GM12872 (cell line): ENCODE results near the gene ZNF106.

Experiments
- TF ChIP-seq, protein P1 (sequence below): IDR thresholded peaks from 3 replicates; pipeline ENCODE4 v1.5.1; 2011; ENCODE audit warnings: low read depth, mild to moderate bottlenecking, low read length, moderate library complexity; ENCODE audit not compliant: insufficient read depth

ZNF106 gene

DNA sequence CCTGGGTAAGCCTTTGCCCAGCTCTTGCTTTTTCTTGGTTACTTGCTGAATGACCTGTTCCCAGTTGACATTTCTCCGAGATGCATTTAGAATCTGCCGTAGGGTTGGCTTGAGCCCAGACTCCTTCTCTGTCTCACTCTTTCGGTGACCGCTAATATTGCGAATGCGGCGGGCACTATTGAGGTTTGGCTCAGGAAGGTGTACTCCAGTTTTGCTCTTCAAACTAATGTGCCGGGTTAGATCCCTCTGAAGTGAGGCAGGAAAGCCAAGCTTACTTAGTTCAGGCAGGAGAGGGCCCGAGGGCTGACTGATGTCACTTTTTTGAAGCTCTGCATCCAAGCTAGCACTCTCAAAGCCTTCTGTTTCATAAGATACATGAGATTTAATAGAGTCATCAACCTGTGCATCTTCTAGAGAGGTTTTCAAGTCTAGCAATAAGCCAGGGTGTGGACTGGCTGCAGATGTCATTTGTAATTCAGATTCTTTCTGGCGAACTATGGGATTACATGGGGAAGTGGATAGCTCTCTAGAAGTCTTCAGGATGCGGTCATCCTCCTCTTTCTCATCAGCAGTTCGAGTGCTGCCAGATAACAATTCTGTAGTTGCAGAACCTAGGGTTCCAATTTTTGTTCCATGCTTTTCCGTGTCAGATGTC is 41.0 kb downstream of the ZNF106 start:
- TF ChIP-seq, protein P1, sequence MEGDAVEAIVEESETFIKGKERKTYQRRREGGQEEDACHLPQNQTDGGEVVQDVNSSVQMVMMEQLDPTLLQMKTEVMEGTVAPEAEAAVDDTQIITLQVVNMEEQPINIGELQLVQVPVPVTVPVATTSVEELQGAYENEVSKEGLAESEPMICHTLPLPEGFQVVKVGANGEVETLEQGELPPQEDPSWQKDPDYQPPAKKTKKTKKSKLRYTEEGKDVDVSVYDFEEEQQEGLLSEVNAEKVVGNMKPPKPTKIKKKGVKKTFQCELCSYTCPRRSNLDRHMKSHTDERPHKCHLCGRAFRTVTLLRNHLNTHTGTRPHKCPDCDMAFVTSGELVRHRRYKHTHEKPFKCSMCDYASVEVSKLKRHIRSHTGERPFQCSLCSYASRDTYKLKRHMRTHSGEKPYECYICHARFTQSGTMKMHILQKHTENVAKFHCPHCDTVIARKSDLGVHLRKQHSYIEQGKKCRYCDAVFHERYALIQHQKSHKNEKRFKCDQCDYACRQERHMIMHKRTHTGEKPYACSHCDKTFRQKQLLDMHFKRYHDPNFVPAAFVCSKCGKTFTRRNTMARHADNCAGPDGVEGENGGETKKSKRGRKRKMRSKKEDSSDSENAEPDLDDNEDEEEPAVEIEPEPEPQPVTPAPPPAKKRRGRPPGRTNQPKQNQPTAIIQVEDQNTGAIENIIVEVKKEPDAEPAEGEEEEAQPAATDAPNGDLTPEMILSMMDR: no peak

DNA sequence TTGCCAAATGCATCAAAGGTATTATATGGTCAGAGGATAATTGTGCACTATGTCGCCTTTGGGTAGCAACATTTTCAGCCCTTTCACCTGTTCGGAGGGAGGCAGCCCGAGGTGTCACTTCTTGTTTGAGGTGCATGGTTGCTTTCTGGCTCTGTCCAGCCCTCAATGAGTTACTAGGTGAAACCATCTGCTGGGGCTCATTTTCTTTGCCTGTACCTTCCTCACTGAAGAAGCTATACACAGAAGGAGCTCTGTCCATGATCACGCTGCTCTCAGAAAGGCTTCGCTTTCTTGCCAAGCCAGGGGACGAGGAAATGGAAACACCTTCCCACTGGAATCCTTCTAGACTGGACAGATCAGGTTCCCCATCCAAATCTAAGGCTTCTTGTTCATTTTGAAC is 42.7 kb downstream of the ZNF106 start:
- TF ChIP-seq, protein P1: no peak

DNA sequence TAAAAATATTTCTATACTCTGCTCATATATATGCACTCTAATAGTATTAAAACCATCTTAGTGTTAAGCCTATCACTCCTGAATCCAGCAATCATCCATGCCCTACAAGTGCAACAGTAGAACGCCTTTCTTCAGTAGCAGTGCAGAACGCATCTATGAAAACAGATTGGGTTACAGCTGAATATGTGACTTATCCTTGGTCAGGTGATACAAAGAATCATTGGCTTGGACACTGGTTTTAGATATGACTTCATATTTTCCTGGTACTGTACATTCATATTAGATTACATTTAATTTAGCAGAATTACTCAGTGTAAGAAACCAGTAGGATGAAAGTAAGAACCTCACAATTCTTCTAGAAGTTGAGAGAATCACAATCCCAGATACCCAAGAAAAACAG is 43.3 kb downstream of the ZNF106 start:
- TF ChIP-seq, protein P1: no peak

DNA sequence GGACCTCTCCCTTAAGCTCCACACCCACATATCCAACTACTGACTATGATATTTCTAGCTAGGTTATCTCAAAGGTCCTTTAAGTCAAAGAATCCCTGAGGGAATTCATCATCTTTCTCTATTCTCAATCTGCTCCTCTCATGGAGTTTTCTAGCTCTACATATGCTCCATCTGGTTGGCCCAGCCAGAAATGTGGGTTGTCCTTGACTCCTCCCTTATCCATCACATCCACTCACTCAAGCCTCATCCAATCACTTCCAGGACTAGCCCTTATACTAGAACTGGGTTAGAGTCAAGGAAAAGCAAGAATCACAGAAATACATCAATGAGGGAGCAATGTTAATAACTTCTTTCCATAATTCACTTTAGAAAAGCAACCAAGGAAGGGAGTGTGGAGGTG is 45.4 kb downstream of the ZNF106 start:
- TF ChIP-seq, protein P1: no peak

DNA sequence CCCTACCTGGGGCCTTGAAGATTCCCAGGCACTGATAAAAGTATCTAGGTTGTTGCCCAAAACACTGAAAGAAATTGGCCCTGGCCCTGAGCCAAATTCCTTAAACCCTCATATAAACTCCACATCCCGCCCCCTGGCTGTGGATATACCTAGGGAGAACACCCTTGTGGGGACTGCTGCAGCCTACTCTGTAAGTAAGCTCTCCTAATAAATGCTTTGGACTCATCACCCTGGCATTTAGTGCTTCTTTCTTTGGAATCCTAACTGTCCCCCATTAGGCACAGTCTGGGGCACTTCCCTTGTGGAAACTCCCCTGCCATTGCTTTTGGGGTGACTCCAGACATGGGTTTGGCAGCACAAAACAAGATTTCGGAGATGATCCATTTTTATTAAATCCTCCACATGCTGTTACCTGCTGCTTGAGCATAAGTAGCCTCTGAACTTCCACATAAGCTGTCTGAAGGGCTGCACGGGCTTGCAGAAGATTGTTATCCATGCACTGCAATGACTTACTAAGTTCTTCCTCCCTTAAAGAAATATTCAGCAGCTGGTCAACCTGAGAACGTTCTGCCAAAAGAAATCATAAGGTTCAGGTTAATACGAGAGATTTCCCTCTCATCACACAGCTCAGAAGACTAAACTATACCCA is 46.4 kb downstream of the ZNF106 start:
- TF ChIP-seq, protein P1: no peak

DNA sequence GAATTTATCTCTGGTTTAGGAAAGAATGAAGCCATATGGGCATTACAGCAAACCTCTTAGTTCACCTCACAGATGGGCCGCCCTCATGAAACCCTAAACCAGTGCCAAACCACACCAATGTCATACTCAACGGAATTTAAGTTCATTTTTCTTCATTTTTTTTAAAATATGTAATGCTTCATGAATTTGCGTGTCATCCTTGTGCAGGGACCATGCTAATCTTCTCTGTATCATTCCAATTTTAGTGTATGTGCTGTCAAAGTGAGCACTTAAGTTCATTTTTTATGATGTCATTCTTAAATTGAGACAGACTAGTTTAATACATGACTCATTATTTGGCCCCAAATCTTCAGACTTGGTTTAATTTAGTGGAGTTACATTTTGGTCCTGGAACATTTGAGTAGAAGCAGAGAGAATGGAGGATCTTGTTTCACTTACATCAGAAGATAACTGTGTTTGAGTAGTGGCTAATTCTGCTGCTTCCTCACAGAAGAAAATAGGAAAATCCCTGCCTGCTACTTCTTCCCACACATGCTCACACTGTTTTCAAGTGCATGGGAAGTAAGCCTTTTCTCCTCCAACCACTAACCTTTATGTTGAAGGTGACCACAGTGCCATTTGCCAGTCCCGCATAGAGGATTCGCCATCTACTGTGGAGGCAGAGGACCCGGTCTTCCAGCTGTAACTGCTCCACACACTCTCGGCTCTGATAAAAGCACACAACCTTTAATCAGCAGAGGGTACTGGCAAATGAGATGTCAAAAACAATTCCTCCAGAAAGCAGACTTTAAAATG is 63.3 kb downstream of the ZNF106 start:
- TF ChIP-seq, protein P1: no peak

DNA sequence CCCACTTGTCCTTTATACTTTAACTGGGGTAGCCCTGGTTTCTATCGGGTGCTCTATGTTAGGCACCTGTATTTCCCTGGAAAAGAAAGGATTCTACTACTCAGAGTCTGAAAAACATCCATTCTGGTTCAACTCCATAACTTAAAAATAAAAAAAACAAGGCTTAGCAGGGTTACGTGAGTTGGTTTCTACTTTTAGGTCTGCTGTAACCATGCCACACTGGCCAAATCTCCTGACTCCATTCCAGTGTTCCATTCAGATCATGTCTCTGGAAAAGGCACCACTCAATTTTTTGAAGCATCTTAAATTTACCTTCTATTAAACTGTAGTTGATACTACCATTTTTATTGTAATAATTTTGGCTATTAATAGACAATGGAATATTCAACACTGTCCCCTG is 69.6 kb downstream of the ZNF106 start:
- TF ChIP-seq, protein P1: no peak
